ENCODE measurements around the gene PRKG1. TPM values are rescaled to one million over a fixed set of nuclear protein-coding genes. Genes with fewer than 3 reads are reported as not detected.

The PRKG1 gene
- polyA plus RNA-seq, 3 donors, result 11.9 to 16.4 (median 13.7) TPM

DNA sequence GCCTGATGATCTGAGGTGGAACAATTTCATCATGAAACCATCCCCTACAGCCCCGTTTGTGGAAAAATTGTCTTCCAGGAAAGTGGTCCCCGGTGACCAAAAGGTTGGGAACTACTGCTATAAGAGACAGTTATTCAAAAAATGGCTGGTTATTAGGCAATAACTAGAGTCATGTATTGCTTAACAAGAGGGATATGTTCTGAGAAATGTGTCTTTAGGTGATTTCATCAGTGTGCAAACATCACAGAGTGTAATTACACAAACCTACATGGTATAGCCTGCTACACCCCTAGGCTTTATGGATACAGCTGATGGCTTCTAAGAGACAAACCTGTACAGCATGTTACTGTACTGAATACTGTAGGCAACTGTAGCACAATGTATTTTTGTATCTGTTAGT, 696.4 kb downstream of the PRKG1 start:
- DNase-seq (ENCODE audit: extremely low read depth in 1 of 11, low read depth in 9 of 11, low spot score in 4 of 11), result no peak

DNA sequence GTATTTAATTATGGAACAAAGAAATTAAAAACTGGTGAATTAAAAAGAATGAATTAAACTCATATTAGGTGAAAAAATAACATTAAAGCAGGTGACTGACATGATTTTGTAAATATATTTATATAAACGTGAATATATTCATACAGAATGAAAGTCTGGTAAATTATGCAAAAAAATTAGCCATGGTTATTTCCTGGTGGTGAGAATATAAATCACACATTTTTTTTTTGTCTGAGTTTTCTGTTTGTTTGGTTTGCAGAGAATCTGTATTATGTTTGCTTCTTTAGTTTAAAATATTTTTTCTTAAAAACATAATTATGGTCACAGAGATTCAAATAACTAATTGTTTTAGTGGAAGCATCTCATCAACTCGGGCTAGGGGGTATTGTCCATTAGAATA, 698.1 kb downstream of the PRKG1 start:
- DNase-seq (ENCODE audit: extremely low read depth in 1 of 11, low read depth in 9 of 11, low spot score in 4 of 11), result no peak

DNA sequence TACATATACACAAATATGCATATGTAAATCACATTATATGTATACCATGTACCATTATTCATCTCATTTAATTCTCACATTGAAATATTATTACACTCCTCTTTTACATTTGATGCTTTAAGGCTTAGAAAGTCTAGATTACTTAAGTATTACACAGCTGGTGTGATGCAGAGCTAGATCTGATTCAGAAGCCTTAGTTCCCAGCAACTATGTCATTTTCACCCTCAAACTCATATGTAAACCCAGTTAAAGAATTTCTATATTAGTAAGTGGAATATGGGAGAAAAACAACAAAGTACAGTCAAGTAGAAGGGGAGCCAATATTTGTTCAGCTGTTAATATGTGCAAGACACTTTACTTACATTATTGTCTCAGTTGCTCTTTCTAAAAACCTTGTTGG, 699.4 kb downstream of the PRKG1 start:
- DNase-seq (ENCODE audit: extremely low read depth in 1 of 11, low read depth in 9 of 11, low spot score in 4 of 11), result no peak

DNA sequence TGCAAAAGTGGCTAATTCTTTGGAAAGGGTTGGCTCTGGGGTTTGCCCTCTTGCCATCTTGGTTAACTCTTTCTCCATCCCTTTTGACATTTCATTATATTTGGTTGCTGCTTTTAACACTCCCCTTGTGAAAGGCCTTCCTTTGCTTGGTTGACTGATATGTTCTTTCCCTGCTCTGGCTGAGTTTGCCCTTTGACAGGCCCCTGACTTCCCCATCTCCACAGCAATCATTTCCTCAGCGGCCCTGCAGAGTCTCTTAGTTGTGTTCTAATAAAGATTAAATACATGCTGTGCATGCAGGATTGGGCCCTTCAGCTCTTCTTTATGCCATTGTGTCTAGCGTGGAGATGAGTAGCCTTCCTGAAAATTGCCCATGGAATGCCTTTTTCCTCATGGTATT, 709.7 kb downstream of the PRKG1 start:
- no peak for DNase-seq (ENCODE audit: extremely low read depth in 1 of 11, low read depth in 9 of 11, low spot score in 4 of 11)

DNA sequence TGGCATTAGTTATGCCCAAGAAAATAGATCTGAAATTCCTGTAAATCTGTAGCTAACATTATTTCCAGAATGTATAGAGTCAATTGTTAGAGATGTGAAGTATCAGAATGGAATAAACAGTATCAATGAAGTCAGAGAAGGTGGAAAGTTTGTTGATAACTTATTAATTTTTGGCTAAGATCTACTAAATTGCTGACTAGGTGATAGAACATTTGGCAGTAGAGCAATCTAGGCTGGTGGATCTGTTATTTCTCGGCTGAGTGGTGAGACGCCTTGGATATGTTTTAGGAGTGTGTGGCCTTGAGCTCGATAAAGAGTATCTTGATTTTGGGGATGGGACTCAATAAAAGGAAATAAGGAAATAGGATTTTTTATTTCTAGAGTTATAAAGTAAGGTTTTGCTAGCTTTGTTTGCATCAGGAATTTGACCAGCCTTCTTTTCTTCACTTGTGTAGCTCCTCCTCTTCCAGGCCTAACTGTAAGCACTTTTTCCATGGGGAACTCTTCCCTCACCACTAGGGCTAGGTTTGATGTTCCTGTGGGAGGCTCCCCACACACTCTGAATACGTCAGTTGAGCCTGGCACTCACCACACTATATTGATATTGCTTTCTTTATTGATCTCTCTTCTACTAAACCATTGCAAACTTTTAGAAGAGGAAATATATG, 711.9 kb downstream of the PRKG1 start:
- DNase-seq (ENCODE audit: extremely low read depth in 1 of 11, low read depth in 9 of 11, low spot score in 4 of 11), result no peak

DNA sequence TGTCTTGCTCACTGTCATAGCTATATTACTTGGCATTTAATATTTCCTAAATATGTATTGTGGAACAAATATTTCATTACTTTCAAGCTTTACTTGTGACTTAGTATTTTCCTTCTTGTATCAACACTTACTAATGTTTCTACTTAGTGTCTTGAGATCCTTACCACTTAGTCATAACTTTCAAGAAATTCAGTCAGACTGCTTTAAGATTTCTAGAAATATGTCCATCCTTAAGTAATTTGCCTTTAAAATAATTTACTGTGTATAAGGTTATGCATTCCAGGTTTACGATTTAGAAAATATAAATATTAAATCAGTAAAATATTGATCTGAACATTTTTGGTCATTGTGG, 712.4 kb downstream of the PRKG1 start:
- DNase-seq (ENCODE audit: extremely low read depth in 1 of 11, low read depth in 9 of 11, low spot score in 4 of 11), result no peak

DNA sequence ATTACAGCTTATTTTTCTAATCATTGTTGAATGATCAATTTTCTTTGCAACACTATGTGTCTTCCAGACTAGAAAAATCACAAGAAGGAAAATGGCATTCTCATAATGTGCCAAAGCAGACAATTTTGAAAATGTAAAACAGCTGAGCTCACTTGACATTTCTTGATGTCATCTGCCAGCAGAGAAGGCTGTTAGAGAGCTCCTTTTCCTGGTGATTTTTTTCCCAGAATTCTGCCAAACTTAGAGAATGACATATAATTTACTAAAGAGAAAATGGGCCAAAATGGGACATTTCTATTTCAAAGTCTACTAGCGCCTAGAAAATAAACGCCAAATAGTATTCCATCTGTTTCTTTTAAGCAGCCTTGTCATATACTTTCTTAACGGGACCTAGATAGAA, 714.0 kb downstream of the PRKG1 start:
- DNase-seq (ENCODE audit: extremely low read depth in 1 of 11, low read depth in 9 of 11, low spot score in 4 of 11), result no peak

DNA sequence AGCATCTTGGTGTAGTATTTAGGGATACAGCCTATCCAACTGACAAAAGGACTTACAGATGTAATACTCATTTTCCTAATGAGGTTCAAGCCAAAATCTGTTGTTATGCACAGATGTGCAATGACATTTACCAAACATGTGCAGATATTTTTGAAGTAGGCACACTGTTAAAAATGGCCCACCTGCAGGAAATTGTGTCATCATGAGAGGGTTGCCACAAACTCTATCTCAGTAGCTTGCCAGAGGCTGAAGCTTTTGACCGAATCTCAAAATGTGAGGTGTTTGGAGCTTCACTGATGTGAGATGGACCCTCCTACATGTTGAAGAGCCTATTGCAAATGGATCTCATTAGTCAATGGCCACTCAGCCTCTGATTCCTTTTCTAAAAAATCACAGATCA, 714.8 kb downstream of the PRKG1 start:
- DNase-seq (ENCODE audit: extremely low read depth in 1 of 11, low read depth in 9 of 11, low spot score in 4 of 11), result no peak

DNA sequence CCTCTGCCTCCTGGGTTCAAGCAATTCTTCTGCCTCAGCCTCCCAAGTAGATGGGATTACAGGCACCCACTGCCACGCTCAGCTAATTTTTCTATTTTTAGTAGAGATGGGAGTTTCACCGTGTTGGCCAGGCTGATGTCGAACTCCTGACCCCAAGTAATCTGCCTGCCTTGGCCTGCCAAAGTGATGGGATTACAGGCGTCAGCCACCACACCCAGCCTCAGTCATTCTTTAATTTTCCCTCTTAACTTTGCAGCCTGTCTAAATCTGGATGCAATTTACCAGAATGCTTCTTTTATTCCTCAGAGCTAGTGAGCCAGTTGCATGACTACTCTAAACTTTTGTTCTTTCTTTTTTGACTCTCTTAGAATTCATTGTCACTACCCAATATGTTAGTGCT, 715.6 kb downstream of the PRKG1 start:
- DNase-seq (ENCODE audit: extremely low read depth in 1 of 11, low read depth in 9 of 11, low spot score in 4 of 11), result no peak

DNA sequence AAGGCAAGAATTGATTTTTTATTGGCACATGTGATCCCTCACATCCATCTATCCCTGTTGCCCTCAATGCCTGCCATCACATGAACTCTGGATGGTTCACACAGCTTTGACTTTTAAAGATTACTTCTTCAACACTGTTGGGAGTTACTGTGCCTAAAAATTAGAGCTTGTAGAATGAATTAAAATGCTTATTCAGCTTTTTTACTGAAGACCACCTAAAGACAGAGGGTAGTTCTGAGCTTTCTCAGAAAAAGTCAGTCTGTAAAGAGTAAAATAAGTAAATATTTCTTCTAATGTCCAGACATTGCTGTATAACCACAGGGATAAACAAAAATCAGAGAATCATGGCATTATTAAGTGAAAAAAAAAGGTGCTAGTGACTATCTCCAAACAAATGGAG, 718.4 kb downstream of the PRKG1 start:
- no peak for DNase-seq (ENCODE audit: extremely low read depth in 1 of 11, low read depth in 9 of 11, low spot score in 4 of 11)

DNA sequence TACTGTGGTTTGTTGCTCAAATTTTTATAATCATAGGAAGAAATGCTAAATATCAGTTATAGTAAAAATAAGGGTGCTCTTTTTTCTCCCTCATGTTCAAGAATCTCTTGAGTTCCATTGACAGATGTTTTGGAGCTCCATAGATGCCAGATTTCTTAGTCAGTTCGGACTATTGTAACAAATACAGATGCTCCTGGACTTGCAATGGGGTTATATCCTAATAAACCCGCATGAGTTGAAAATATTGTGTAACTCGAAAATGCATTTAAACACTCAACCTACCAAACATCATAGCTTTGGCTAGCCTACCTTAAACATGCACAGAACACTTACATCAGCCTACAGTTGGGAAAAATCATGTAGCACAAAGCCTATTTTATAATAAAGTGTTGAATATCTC, 725.8 kb downstream of the PRKG1 start:
- DNase-seq (ENCODE audit: extremely low read depth in 1 of 11, low read depth in 9 of 11, low spot score in 4 of 11), result no peak

DNA sequence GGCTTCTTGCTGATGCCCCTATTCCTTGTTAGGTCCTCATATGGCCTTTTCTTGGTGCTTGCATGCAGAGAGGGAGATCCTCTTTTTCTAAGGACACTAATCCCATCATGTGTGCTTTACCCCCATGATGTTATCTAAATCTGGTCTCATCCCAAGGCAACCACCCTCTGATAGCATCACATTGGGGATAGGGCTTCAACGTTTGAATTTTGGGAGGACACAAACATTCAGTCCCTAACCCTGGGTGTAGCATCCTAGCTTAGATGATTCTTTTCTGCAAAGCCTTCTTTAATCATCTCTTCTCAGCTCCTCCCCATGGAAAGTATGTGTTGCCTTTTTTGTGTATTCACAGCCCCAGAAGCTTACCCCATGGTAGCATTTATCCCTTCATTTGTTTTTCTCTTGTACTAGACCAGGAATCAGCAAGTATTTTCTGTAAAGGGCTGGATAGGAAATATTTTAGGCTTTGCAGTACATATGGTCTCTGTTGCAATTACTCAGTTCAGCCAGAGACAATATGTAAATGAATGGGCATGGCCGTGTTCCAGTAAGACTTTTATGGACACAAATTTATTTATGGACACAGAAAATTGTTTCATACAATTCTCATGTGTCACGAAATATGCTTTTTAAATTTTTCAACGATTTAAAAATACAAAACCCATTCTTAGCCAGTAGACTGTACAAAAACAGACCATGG, 726.6 kb downstream of the PRKG1 start:
- no peak for DNase-seq (ENCODE audit: extremely low read depth in 1 of 11, low read depth in 9 of 11, low spot score in 4 of 11)

DNA sequence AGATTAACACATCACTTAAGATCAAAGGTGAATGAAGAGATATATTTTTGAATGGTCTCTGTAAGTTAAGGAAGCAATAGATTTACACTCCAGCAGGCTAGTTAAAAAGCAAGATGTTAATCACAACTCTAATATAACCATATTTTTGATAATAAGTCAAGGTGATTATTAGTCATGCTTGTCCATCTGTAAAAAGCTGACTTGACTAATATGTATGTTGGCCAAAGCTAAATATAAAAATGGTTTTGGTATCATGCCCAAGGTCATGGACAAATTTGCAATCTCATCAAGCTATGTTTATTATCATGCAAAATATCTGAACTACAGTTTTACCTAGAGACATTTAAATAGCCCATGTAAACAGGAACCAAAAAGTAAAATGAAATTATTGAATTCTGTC, 727.7 kb downstream of the PRKG1 start:
- DNase-seq (ENCODE audit: extremely low read depth in 1 of 11, low read depth in 9 of 11, low spot score in 4 of 11), result no peak

DNA sequence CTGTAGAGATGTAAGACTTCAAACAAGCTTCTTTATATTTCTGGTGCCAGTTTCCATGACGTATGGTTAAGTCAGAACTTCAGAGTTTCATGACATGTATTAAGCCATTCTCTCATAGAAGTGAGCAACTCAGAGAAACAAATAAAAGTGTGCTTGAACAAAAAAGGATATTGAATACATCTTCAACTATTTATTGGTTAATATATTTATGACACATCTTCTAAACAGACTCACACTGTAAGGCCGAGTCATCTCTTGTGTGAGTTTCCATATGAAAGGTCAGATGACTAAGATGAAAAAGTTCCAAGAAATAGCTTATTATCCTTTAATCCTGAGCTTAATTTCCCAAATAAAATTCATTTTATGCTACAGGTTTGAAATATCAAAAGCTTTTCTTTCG, 730.6 kb downstream of the PRKG1 start:
- DNase-seq (ENCODE audit: extremely low read depth in 1 of 11, low read depth in 9 of 11, low spot score in 4 of 11), result no peak

DNA sequence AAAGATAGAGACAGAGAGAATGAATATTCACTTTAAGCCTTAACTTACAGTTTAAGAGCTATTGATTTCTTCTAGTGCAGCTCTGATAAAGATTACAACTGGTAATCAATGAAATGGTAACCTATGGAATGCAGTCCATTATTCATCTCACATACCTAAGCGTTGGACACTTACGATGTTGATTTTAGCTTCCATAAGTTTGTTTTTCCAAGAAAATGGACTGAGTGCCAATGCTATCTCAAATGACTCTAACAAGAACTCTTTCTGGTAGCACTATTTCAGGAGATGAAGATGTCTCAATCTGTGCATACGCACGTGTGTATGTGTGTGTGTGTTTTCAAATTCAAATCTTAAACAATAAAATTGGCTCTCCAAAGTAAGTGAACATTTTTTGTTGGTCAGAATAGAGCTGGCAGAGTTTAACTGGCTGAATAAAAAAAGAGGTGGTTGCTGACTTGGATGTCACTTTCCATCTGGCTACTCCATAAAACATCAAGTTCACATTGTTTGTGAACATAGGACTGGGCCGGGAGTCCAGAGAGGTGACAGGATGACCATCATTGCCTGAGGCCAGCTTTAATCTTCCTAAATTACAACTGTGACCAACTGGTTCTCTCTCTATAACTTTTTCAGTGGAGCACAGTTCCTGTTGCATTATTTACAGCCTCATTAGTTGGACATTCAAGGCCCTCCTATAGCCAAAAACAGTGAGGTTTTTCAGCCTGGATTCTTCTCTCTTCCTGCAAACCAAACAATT, 732.0 kb downstream of the PRKG1 start:
- no peak for DNase-seq (ENCODE audit: extremely low read depth in 1 of 11, low read depth in 9 of 11, low spot score in 4 of 11)

DNA sequence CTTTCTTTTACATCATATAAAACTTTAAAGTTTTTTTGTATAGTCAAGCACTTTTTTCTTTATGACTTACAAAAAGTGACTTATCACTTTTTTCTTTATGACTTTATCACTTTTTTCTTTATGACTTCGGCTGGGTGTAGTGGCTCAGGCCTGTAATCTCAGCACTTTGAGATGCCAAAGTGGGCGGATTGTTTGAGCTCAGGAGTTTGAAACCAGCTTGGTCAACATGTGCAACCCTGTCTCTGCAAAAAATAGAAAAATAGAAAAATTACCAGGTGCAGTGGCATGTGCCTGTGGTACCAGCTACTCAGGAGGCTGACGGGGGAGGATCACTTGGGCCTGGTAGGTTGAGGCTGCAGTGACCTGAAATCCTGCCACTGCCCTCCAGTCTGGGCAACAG, 733.9 kb downstream of the PRKG1 start:
- no peak for DNase-seq (ENCODE audit: extremely low read depth in 1 of 11, low read depth in 9 of 11, low spot score in 4 of 11)

DNA sequence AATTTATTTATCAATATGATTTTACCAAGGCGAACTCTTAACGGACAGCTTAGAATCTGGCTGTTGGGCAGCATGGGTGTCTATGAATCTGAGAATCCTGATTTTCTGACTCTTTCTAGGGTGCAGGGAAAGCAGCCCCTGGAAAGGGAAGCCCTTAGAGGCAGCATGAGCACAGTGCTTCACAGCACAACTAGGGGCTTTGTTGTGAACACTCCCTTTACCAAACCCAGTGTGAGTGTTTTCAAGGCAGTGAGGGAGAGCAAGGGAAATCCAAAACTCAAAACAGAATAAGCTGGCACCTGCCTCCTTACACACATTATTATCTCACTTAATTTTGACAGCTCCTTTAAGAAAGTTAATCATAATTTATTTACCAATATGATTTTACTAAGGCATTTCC, 741.4 kb downstream of the PRKG1 start:
- no peak for DNase-seq (ENCODE audit: extremely low read depth in 1 of 11, low read depth in 9 of 11, low spot score in 4 of 11)

DNA sequence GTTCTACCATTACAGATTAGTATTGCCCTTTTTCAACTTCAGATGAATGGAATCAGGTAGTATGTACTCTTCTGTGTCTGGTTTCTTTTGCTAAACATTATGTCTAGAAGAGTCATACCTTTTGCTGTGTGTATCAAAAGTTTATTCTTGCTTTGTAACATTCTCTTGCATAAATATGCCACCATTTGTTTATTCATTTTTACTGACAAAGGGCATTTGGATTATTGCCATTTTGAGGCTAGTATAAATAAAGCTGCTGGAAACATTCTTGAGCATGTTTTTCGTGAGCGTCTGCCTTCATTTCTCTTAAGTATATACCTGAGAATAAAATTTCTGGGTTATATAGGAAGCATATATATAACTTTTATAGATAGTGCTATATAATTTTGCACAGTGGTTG, 746.8 kb downstream of the PRKG1 start:
- DNase-seq (ENCODE audit: extremely low read depth in 1 of 11, low read depth in 9 of 11, low spot score in 4 of 11), result no peak

DNA sequence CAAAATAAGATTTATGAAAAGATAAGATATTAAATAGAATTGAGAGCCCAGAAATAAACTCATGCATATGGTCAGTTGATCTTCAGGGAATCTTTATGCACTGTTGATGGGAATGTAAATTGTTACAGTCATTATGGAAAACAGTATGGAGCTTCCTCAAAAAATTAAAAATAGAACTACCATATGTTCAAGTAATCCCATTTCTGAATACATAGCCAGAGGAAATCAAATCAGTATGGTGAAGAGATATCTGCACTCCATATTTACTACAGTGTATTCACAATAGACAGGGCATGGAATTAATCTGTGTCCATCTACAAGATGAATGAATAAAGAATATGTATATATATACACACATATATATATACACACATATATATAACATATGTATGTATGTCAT, 747.5 kb downstream of the PRKG1 start:
- no peak for DNase-seq (ENCODE audit: extremely low read depth in 1 of 11, low read depth in 9 of 11, low spot score in 4 of 11)

DNA sequence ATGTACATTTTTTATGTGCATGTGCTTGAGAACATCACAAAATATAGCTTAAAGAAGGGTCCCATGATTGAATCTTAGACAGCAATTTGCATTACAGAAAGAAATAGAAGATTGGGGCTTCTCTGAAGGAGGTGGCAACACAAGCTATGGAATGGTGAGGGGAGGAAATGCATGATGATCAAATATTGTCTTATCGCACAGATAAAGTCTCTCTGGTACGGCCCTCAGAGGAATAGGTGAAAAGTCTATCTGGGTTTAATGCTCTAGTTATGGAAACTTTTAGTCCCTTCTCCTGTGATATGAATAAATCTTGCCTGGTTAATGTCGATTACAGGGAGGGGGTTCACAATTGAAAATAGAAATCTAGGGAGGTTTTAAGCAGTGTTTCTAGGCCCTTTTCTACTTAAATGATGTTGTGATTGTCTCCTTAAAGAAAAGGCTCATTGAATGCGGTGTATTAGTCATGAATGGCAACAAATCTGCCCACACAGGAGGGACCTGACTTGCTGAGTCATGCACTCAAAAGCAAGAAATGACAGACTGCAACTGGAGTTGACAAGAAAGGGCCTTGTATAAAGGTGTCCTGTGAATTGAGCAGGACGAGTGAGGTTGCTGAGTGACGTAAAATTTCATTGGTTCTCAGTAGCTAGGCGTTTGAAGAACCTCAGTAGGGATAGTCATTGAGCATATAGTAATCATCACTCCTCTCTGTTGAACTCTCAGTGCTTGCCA, 758.5 kb downstream of the PRKG1 start:
- DNase-seq (ENCODE audit: extremely low read depth in 1 of 11, low read depth in 9 of 11, low spot score in 4 of 11), result no peak

Data from renal cortex interstitium (tissue), 11 donors.